ENCODE measurements around the gene AGMAT.
A peak's percentile ranks its signal among the peaks of the same experiment; 100 is the strongest.

AGMAT gene, protein sequence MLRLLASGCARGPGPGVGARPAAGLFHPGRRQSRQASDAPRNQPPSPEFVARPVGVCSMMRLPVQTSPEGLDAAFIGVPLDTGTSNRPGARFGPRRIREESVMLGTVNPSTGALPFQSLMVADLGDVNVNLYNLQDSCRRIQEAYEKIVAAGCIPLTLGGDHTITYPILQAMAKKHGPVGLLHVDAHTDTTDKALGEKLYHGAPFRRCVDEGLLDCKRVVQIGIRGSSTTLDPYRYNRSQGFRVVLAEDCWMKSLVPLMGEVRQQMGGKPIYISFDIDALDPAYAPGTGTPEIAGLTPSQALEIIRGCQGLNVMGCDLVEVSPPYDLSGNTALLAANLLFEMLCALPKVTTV

DNA sequence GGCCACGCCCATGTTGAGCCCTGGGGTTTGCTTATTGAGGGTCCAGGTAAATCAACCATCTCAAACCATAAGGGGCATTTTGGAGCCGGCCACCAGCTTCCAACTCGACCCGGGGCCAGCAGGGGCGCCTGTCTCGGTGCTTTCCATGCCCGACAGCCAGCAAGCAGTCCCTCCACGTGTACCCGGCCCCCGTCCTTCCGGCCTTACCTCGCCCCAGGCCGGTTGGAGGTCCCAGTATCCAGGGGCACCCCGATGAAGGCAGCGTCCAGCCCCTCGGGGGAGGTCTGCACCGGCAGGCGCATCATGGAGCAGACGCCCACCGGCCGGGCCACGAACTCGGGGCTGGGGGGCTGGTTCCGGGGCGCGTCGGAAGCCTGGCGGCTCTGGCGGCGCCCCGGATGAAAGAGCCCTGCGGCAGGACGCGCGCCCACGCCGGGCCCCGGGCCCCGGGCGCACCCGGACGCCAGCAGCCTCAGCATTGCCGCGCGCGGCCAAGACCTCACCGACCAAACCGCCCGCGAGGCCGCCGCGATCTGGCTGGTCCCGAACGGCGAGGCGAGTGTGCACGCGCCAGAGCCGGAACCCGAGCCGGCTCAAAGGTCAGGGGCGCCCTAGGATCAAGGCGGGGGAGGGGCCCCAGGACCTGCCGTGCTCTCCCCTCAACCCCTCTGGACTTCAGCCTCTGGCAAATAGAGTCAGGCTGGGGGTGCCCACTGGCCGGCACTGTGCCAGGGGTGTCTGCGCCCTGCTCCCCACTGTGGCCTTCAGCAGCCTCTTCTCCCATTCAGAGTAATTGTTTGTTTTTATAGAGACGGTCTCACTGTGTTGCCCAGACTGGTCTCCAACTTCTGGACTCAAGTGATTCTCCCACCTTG, at the start of gene AGMAT:
AGMAT (minus strand) TSS at position 563 of the 875 bp plus-strand sequence; CDS start at position 479, 84 bp downstream.
- DNase-seq (ENCODE audit: low read depth in 1 of 2, low spot score in 1 of 2): peak; percentile 46 to 62

DNA sequence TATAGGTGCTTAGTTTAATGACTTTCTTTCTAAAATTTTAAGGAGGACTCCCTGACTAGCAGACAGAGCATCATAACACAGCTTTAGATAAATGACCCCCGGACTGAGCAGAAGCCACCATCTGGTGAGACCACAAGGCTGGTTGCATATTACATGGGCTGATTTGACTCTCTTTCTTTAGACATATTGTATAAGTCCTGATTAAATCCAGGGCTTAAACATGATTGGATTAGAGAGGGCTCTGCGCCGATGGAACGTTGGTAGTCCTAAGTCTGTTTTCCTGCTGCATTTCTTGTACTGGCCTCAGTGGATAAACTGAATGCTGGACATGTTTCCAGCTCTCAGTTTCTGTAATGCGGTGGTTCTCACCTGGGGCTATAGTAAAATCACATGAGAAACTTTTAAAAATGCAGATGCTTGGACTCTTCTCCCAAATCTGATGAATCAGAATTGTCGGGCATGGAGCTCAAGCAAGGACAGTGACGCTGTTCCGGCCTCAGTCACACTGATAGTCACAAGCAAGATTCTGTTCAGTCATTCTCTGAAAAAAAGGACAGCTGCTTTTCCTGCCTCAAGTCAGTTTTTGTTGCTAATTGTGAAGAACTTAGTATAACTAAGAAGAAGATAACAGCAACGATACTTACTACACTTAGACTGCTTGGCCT, 49.0 kb upstream of the AGMAT start:
- no peak for DNase-seq (ENCODE audit: low read depth in 1 of 2, low spot score in 1 of 2)

DNA sequence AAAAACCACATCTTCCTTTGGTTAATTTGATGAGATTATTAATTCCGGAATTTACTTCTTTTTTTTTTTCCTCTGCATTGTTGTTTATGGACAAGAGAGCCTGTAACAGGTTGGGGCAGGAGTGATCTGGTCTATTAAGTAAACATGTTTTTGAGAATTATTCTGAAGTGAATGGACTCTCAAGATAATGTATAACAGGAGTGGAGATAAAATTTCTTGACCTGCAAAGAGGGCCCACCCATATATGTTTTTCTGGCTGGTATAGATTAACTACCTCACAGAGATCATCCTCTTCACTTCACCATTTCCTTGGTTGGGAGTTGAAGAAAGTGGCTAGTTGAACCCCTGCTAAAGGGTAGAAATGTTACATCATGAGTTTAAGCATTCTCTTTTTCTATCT, 43.2 kb upstream of the AGMAT start:
- DNase-seq (ENCODE audit: low read depth in 1 of 2, low spot score in 1 of 2): no peak

DNA sequence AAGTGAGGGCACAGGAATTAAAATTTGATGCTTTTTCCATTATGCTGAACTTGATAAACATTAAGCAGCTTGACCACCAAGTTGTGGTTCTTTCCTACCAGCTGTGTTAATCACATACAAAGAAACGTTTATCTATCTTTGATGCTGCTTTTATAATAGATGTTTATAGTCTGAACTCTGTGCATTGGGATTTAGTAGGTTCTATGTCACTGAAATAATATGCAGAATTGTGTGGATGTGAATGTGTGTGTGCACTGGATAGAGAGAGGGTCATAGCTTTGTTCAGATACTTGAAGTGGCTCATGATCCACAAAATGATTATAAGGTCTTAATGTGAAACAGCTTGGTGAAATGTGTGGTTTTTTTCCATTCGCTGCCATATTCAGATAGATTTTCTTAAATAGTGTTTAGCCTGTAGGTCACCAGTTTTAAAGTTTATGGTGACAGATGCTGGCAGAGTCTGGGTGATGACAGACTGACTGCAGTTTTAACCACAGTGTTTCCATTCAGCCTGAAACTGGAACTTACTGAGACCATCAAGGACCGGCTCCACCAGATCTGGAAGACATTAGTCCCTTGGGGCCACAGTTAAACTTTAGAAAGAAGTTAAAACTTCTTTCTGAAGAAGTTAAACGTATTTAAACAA, 42.6 kb upstream of the AGMAT start:
- no peak for DNase-seq (ENCODE audit: low read depth in 1 of 2, low spot score in 1 of 2)

DNA sequence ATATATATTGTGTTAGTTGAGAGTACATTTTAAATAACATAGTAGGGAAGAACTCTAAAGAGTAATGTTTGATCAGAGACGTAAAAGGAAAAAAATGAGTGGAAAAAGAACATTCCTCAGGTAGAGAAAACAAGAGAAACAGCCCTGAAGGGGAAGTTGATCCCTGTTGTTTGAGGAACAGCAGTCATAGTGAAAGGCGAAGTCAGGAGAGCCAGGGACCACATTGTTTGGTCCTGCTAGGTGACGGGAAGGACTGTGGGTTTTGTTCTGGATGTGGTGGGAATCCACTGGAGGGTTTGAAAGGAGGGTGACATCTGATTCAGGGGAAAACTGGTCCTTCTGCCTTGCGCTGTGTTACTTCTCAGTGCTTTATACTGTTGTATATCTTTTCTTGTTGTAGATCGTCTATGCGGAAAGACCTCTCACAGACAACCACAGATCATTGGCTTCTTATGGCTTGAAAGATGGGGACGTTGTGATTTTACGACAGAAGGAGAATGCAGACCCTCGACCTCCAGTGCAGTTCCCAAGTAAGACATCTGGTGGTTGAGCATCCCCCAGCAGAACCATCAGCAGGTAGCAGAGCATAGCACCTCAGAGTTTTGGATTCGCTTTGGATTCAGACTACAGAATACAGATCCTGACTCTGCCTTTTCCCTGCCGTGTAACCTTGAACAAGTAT, 41.6 kb upstream of the AGMAT start:
- DNase-seq (ENCODE audit: low read depth in 1 of 2, low spot score in 1 of 2): no peak

DNA sequence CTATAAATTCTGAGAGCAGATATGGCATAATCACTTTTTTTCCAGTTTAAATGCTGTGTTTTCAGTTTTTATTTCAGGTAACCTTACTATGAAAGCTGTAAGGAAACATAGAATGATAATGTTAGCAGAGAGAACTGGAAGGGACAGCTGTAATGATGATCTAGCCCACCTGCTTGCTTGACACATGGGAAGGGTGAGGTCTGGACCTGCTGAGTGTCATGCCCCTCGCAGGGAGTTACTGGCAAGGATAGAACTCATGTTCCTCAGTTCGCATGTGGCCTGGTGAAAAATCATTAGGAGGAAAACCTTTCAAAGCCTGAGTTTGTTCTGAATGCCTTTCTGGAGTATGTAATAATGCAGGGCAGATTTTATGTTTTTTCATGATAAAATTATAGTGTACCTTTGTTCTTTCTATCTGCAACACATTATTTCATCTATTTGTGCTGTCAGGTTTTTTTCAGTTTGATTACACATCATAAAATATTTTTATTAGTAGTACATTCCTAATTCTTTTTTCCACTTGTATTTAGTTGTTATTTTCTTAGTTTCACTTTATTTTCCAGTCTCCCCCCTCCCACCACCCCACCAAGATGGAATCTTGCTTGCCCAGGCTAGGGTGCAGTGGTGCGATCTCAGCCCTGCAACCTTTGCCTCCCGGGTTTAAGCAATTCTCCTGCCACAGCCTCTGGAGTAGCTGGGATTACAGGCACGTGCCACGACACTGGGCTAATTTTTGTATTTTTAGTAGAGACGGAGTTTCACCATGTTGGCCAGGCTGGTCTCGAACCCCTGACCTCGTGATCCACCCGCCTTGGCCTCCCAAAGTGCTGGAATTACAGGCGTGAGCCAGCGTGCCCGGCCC, 40.4 kb upstream of the AGMAT start:
- no peak for DNase-seq (ENCODE audit: low read depth in 1 of 2, low spot score in 1 of 2)

DNA sequence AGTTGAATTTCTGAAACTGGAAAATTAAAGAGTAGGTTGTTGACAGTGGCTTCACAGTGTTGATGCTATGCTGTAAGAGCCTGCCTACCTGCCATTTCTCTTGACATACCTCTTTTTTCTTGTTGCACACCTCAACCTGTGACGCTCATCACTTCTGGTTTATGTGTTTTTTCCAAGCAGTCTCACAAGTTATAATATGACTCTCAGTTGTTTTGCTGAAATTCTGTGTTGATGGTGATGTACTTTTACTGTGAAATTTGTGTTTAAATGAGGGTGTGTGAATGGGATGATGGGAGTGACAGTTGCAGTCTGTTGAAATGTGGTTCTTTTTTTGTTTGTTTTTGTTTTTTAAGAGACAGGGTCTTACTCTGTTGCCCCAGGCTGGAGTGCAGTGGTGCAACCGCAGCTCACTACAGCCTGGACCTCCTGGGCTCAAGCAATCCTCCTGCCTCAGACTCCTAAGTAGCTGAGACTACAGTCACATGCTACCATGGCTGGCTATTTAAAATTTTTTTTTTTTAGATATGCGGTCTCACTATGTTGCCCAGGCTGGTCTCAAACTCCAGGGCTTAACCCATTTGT, 39.4 kb upstream of the AGMAT start:
- no peak for DNase-seq (ENCODE audit: low read depth in 1 of 2, low spot score in 1 of 2)

DNA sequence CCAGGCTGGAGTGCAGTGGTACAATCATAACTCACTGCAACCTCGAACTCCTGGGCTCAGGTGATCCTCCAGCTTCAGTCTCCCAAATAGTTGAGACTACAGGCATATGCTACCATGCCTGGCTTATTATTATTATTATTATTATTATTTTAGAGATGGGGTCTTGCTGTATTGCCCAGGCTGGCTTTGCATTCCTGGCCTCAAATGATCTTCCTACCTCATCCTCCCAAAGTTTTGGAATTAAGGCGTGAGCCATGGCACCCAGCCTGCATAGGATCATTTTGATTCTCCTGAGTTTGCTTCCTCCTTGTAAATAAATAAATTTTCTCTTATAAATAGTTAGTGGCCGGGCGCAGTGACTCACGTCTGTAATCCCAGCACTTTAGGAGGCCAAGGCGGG, 38.6 kb upstream of the AGMAT start:
- DNase-seq (ENCODE audit: low read depth in 1 of 2, low spot score in 1 of 2): no peak

DNA sequence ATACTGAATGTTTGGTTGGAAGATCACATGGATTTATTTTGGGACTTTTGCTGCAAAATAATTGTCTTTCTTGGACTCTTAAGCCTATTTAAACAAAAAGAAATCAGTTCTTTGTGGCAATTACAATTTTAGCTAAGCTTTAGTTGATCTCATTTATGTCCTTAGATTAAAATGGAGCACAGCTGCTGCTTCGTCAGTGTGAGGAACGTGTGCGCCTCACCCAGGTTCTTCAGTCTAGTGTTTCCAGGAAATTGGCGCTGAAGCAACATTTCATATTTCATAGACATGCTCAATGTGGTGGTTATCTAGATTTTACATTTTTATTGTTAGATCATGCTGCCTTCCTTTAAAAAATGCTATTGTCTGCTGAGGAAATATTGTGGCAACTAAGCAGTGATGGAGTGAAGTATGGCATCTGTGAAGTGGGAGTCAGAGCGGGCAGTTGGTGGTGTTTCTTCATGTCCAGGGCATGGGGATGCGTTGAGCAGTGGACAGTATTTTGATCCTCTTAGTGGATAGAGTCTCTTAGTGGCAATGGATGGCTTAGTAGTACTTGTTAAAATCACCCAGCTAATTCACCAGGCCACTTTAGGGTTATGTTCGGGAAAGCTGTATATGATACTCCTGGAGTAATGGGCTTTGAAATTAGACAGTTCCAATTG, 38.0 kb upstream of the AGMAT start:
- DNase-seq (ENCODE audit: low read depth in 1 of 2, low spot score in 1 of 2): no peak

DNA sequence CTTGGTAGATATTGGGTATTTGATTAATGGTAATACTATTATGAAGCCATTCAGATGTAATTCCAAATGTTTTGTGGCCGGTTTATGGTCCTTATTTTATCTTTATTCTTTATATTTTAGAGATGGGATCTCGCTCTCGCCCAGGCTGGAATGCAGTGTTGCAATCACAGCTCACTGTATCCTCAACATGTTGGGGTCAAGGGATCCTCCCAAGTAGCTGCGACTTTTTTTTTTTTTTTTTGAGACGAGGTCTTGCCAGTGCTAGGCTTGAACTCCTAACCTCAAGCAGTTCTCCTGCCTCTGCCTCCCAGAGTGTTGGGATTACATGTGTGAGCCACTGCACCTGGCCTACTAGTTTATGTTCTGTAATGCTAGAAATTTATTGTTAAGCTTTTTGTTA, 37.1 kb upstream of the AGMAT start:
- DNase-seq (ENCODE audit: low read depth in 1 of 2, low spot score in 1 of 2): no peak

DNA sequence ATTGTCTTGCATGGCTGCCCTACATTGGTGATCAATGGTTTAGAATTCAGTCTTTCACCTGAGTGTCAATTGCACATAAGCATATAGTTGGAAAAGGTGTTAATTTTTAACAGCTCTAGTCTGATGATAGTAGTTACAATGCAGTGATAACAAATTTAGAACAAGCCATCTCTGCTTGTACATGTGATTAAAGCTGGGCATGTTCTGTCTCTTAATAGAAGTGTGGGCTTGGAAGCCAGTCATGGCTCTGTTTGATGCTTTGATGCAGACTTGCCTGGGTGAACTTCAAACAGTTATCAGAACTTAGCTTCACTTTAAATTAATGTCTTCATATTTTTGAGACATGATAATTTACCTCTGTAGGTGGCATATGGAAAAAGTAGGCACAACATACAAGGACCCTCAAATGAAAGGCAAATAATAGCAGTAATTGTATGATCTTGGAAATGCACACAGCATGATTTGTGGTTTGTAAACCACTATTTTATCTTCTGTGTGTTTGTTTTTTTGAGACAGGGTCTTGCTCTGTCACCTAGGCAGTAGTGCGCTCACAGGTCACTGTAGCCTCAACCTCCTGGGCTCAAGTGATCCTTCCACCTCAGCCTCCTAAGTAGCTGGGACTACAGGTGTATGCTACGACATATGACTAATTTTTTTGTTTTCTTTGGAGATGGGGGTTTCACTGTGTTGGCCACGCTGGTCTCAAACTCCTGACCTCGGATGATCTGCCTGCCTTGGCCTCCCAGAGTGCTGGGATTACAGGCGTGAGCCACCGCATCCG, 36.2 kb upstream of the AGMAT start:
- DNase-seq (ENCODE audit: low read depth in 1 of 2, low spot score in 1 of 2): no peak

DNA sequence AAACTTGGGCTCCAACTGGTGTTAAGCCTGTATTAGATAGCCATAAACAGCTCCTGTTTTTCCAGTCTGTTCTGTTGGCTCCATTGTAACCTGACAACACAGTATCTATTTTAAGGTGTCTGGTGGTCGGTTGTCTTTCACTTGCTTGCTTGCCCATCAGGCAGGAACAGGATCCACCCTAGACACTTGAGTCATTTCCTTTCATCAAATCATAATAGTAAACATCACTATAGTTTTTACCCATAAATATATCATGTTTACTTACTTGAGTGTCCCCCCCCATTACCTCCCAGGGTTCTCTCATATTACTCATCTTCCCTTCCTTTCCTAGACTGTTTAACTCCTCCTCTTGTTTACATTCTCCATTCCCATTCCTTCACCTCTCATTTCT, 35.3 kb upstream of the AGMAT start:
- no peak for DNase-seq (ENCODE audit: low read depth in 1 of 2, low spot score in 1 of 2)

DNA sequence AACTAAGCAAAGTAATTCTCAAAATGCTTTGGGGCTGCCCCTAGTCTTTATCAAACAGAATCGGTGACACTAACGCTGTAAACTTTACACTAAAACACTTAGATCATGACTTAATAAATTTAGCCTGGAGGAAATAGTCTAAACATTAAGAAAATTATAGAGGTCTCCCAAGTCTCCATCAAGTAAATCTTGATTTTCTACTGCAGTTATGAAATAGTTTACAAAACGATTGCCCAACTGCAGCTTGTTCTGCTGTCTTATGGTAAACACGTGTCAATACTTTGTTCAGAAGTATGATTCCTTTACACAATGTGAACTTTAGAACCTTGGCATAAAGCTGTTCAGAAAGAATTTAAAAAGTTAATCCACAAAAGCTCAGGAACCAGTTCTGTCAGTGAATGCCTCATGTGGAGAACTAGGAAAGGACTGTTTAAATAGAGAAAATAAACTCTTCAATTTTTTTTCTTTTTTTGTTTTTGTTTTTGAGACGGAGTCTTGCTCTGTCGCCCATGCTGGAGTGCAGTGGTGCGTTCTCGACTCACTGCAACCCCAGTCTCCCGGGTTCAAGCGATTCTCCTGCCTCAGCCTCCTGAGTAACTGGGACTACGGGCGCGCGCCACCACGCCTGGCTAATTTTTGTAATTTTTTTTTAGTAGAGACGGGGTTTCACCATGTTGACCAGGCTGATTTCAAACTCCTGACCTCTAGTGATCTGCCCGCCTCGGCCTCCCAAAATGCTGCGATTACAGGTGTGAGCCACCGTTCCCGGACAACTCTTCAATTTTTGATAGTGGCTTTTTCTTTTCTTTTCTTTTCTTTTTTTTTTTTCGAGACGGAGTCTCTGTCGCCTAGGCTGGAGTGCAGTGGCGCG, 34.0 kb upstream of the AGMAT start:
- DNase-seq (ENCODE audit: low read depth in 1 of 2, low spot score in 1 of 2): no peak

DNA sequence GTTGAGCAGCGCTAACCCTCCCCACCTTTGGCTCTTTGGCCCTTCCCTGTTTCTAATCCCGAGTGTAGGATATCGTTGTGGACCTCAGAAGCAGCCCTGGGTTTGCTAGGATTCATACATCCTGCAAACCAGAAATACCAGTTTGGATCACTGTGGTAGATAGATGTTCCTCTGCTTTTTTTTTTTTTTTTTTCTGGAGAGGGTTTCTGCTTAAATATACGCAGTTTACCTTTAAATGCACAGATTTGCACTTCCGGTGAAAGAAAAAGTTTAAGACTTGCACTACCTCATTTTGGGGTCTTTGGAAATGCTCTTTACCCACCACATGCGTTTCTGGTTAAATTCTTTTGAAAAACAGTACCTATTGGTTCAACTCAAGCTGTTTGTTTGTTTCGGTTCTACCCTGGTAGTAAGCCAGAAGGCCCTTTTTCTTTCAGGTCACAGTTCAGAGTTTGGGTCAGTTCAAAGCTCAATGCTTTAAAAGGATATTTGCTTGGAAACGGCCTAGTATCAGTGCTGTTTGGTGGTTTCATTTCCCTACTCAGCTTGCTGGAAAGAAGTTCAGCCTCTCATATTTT, 33.3 kb upstream of the AGMAT start:
- no peak for DNase-seq (ENCODE audit: low read depth in 1 of 2, low spot score in 1 of 2)

DNA sequence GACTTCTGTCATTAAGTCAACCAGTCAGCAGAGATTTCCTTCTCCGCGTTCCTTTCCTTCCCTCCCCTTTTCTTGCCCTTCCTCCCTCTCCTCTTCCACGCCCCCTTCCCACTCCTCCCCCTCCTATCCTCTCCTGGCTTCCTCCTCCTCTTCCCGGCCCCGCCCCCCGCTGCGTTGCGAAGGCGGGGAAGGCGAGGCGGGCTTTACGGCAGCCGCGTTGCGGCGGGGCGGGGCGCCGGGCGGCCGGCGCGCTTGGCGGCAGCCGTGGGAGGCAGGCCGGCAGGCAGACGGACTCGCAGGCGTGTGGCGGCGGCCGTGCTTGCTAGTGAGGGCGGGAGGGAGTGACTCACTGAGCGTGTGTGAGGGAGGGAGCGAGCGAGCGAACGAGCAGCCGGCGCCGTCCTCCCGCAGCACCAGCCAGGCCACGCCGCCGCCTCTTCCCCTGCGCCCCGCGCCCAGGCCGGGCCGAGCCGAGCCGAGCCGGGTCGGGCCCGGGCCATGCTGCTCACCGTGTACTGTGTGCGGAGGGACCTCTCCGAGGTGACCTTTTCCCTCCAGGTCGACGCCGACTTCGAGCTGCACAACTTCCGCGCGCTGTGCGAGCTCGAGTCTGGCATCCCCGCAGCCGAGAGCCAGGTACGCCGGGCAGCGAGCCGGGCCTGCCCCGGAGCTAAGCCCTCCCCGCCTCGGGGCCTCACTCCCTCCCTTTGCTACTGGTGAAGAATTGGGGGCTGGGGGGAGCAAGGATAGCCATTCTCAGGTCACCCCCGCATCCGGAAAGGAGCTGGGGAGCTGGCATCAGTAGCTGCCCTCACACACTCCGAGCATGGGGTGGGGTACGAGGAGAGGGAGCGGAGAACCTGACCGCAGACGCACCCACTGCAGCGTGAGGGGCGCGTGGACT, 32.6 kb upstream of the AGMAT start, which contains the start of gene DDI2:
DDI2 (plus strand) TSS at position 286 of the 904 bp plus-strand sequence; CDS start at position 499, 213 bp downstream.
- DNase-seq (ENCODE audit: low read depth in 1 of 2, low spot score in 1 of 2): peak; percentile 80 to 92

Measured in activated CD4-positive, alpha-beta T cell treated with anti-CD3 and anti-CD28 coated beads, Interleukin-2, amount 50 U/mL, for 24 hours (primary cell).